Hematopoietic multipotent progenitor cell treated with erythropoietin and hydrocortisone succinate and interleukin-3 and kit ligand, for 8 days (in vitro differentiated cells): ENCODE measurements around the gene TNRC6C.
"Not testable (repeated sequence)": the region's sequence is repeated elsewhere in the genome, so short reads cannot be mapped to it uniquely, and the experiment has no call there.

Experiments used
- DNase-seq: peaks from one replicate; pipeline ENCODE4 v3.0.0-alpha.2; 2015

Gene TNRC6C

DNA sequence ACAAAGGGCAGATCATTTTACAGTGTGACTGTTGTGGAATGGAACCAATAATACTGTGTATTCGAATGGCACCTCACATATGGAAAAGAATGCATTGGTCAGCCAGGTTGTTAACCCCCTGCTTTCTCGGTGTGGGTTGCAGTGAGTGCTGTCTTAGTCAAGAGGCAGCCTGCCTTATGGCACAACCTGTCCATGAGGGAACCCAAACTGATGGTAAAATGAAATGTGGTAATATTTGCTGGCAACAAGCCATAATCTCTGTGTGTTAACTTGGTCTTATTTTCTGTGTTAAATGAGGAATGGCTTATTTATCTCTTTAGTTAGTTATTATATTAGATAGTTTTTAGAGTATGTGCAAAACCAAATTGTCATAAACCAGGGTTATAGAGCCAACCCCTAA, 88.4 kb downstream of the TNRC6C start:
- DNase-seq: peak; percentile 55

DNA sequence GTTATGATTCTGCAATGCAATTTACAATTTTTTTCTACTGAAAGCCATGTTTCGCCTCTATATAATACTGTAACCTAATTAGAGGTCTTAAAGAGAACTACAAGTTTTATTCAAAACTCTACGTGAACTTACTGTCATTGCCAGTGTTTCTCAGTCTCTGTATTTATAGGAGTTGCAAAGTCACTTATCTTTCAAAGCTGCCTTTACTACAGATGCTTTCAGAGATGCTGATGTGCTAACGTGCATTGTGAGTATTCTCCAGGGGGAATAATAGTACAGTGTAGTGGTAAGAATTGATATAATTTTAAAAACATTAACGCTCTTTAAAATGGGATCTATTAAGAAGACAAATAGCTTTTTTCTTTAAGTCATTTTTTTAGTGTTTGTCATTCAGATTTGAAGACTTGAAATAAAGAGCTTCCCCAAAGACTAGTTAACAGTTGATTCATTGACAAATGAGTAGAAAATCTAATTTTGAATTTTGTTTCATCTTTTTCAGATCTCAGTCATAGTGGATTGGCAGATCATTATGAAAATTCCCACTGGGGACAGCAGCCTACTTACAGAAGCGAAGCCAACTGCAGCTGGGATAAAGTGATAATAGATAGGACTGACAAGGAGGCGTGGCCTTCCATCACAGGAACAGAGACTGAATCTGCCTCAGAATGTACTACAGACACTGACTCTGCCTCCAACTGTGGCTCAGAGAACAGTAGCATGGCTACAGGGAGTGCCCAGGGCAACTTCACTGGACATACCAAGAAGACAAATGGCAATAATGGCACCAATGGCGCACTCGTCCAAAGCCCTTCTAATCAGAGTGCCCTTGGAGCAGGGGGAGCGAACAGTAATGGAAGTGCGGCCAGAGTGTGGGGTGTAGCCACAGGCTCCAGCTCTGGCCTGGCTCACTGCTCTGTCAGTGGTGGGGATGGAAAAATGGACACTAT, 90.1 kb downstream of the TNRC6C start:
- peak; percentile 86 for DNase-seq

GRCh38 chr17:78049609-78050008, 91.1 kb downstream of the TNRC6C start:
- DNase-seq: no peak

GRCh38 chr17:78051186-78051972, 92.9 kb downstream of the TNRC6C start:
- no peak for DNase-seq

- DNase-seq: no peak
Measured at GRCh38 chr17:78053777-78054468, 95.4 kb downstream of the TNRC6C start.

- DNase-seq: no peak
Measured at GRCh38 chr17:78057113-78057740, 98.7 kb downstream of the TNRC6C start.

GRCh38 chr17:78058001-78058400, 99.5 kb downstream of the TNRC6C start:
- DNase-seq: no peak

DNA sequence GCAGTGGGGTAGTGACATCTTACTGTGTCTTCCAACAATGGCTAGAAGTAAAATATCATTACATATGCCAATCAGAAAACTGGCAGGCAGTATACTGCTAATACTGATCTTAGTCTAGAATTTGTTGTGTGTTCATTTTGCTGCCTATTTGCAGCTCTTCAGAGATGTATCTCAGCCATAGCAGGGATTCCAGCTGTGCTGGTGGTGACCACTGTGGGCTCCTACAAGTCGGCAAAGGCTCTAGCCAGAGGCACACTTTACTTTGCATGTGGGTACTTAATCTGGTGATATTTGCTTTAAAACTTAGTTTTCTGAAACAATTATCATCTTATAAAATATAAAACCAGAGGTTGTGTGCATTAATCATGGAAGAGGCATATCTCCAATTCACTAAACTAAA, 100.1 kb downstream of the TNRC6C start:
- DNase-seq: no peak

GRCh38 chr17:78062596-78062995, 104.1 kb downstream of the TNRC6C start:
- DNase-seq: peak; percentile 65

- no peak for DNase-seq
Measured at GRCh38 chr17:78063489-78063888, 105.0 kb downstream of the TNRC6C start.

- DNase-seq: no peak
Measured at GRCh38 chr17:78064708-78065107, 106.2 kb downstream of the TNRC6C start.

- DNase-seq: not testable (repeated sequence)
Measured at GRCh38 chr17:78066976-78067375, 108.5 kb downstream of the TNRC6C start.

- no peak for DNase-seq
Measured at GRCh38 chr17:78069695-78070094, 111.2 kb downstream of the TNRC6C start.

- DNase-seq: no peak
Measured at GRCh38 chr17:78072961-78073360, 114.5 kb downstream of the TNRC6C start.

DNA sequence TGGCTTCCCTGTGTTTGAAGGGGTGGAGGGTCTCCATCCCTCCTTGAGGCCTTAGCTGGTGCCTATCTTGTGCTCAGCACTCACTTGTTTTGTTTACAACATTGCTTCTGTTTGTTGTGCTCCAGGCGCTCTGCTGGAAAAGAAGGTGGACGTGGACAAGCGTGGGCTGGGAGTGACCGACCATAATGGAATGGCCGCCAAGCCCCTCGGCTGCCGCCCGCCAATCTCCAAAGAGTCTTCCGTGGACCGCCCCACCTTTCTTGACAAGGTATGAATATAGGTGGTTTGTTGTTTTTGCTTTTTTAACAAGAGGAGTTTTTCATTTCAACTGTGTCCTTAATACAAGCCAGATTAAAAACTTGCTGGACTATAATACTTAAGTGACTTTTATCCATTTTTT, 116.5 kb downstream of the TNRC6C start:
- no peak for DNase-seq

DNA sequence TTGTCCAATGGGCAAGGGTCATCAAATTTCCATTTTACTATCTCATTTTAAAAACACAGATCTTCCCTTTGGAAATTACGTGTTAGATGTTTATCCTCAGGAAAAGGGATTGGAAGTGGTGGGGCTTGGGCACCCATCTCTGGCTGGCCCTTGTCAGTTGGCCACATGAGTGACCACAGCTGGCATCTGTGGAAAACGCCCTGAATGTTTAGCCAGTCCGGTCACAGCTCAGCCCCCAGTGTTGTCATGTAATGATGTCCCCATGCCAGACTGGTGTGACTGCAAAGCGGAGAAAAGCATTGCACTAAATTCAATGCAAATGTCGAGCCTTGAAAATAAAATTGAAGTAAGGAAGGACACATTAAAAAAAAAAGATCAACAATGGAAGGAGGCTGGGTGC, 117.0 kb downstream of the TNRC6C start:
- no peak for DNase-seq

DNA sequence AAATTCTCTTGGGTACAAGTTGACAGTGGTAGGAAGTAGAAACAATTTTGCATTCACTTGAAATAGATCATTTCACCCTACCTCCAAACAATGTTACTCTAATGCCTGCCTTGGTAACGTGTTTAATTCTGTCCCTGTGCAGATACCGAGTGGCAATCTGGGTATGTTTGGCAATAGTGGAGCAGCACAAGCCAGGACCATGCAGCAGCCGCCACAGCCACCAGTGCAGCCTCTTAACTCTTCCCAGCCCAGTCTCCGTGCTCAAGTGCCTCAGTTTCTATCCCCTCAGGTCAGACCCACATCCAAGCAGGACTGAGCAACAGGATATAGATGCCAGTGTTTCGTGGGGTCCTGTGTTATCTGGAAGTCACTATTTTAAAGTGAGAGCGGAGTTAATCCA, 120.8 kb downstream of the TNRC6C start:
- DNase-seq: no peak

DNA sequence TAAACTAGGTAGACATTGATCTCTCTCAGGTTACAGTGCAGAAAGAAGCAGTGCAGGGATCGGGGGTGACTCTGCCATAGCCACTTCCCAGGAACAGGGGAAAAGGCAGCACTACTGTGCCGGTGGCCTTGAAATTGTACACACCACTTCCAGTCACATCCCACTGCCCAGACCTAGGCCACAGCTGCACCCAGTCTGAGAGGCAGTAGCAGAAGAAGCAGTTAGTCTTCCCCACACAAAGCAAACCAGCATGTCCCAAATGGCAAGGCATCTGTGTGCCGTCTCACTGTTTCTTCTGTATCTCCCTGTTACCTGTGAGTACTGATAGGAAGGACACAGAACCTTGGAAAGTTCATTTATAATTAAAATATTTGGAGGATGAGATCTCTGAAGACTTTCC, 123.0 kb downstream of the TNRC6C start:
- DNase-seq: no peak

DNA sequence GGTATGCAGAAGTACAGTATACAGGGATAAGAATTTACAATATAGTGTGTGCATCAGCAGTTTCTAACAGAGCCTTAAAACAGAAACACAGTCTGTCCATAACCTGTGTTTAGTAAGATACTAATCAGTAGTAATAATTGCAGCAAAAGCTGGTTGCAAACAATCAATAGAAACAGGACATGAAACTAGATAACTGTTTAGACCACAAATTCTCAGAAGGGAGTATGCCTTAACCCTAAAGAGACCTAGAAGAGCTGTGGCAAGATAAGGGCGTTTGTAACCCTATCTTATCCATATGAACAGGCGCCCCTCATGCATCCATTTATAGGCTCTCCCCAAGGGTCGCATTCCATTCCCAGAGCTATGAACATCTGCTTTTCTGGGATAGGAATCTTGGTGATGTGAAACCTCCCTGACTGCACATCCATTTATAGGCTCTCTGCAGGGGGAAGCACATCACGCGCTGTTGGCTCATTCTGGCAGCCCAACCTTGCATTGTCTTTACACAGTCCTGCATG, 123.9 kb downstream of the TNRC6C start:
- DNase-seq: peak; percentile 95

DNA sequence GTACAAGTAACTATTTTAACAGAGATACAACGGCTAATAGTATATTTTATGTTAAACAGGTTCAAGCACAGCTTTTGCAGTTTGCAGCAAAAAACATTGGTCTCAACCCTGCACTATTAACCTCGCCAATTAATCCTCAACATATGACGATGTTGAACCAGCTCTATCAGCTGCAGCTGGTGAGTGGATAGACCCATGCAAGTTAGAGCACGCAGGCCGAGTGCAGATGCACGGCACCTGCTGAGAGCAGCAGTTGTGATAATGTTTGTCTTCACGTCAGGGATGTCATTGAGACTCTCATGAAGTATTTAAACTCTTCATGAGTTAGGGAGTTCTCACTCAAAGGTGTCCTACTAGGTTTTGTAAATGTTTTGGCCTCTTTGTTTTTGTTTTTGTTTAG, 124.5 kb downstream of the TNRC6C start:
- peak; percentile 40 for DNase-seq

- DNase-seq: no peak
Measured at GRCh38 chr17:78086740-78087139, 128.2 kb downstream of the TNRC6C start.

GRCh38 chr17:78088529-78088928, 130.0 kb downstream of the TNRC6C start:
- DNase-seq: no peak
